ENCODE results near the gene FGF18.

Gene FGF18

GRCh38 chr5:171416160-171417049 lies 3.0 kb upstream of the FGF18 start:
- peaks cover 13% of the 10 kb centered on the region for H3K4me1 ChIP-seq (ENCODE audit: control insufficient read depth, low read depth, low read length)
- no peaks in the 10 kb centered on the region for H3K9me3 ChIP-seq (ENCODE audit: control insufficient read depth, low read depth, low read length)
- H3K27me3 ChIP-seq (ENCODE audit: control insufficient read depth, insufficient read depth, low read length), result peaks cover 23% of the 10 kb centered on the region
- H3K27ac ChIP-seq (ENCODE audit: low read length), result no peak overlapping the region
- no peak overlapping the region for H3K9ac ChIP-seq (ENCODE audit: low read length)
- peaks cover 19% of the 10 kb centered on the region for H3K36me3 ChIP-seq (ENCODE audit: control insufficient read depth, low read depth, low read length)
- no peak overlapping the region for H3K4me3 ChIP-seq (ENCODE audit: low read length)

DNA sequence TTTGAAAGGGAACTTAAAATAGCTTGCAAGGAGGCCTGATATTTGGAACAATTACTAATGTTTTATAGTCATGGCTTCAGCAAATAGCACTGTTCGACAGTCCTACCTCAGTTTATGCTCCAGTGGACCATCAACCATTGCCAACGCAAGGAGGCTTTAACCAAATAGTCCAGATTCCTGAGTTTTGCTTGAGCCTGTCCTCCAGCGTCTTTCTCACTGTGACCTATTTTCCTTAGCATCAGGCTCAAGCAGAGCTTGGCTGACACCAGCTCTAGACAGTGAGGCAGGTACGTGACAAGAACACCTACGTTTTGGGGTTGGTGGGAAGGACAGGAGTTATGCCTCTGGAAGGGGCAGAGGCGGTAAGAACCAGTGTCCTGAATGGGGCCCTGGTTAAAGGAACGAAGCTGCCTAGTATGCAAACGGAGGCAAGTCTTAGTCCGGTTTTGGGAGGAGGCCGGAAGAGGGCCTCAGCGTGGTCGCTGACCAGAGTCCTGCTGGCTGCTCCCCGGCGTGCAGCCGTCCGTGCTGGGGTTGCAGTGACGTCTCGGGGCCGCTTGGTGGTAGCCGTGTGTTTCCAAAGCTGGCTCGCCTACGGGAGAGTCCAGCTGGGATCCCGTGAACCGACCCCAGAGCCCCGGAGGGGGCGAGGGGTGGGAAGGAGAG lies 998 bp upstream of the FGF18 start:
- Histone ChIP-seq H3K36me3 (ENCODE audit: control insufficient read depth, low read depth, low read length) (peaks cover 2% of the 10 kb centered on the region), H3K27me3 (ENCODE audit: control insufficient read depth, insufficient read depth, low read length) (peaks cover 42% of the 10 kb centered on the region), H3K27ac (ENCODE audit: low read length) (no peak overlapping the region), H3K4me1 (ENCODE audit: control insufficient read depth, low read depth, low read length) (peaks cover 18% of the 10 kb centered on the region), H3K9ac (ENCODE audit: low read length) (peak overlapping the region; percentile 42), H3K9me3 (ENCODE audit: control insufficient read depth, low read depth, low read length) (no peaks in the 10 kb centered on the region), H3K4me3 (ENCODE audit: low read length) (peak overlapping the region; percentile 80)

- Histone ChIP-seq H3K27ac (ENCODE audit: low read length) (no peak overlapping the region), H3K4me1 (ENCODE audit: control insufficient read depth, low read depth, low read length) (peaks cover 18% of the 10 kb centered on the region), H3K4me3 (ENCODE audit: low read length) (peak overlapping the region; percentile 80), H3K27me3 (ENCODE audit: control insufficient read depth, insufficient read depth, low read length) (peaks cover 42% of the 10 kb centered on the region), H3K9ac (ENCODE audit: low read length) (no peak overlapping the region), H3K9me3 (ENCODE audit: control insufficient read depth, low read depth, low read length) (no peaks in the 10 kb centered on the region), H3K36me3 (ENCODE audit: control insufficient read depth, low read depth, low read length) (no peaks in the 10 kb centered on the region)
These were observed 412 bp downstream of the FGF18 start for GRCh38 chr5:171419688-171420430.

GRCh38 chr5:171420431-171421241 lies 1.2 kb downstream of the FGF18 start:
- peaks cover 42% of the 10 kb centered on the region for H3K27me3 ChIP-seq (ENCODE audit: control insufficient read depth, insufficient read depth, low read length)
- peak overlapping the region; percentile 21 for H3K9ac ChIP-seq (ENCODE audit: low read length)
- peaks cover 18% of the 10 kb centered on the region for H3K4me1 ChIP-seq (ENCODE audit: control insufficient read depth, low read depth, low read length)
- no peak overlapping the region for H3K27ac ChIP-seq (ENCODE audit: low read length)
- H3K36me3 ChIP-seq (ENCODE audit: control insufficient read depth, low read depth, low read length), result no peaks in the 10 kb centered on the region
- H3K9me3 ChIP-seq (ENCODE audit: control insufficient read depth, low read depth, low read length), result no peaks in the 10 kb centered on the region
- peak overlapping the region; percentile 64 for H3K4me3 ChIP-seq (ENCODE audit: low read length)

DNA sequence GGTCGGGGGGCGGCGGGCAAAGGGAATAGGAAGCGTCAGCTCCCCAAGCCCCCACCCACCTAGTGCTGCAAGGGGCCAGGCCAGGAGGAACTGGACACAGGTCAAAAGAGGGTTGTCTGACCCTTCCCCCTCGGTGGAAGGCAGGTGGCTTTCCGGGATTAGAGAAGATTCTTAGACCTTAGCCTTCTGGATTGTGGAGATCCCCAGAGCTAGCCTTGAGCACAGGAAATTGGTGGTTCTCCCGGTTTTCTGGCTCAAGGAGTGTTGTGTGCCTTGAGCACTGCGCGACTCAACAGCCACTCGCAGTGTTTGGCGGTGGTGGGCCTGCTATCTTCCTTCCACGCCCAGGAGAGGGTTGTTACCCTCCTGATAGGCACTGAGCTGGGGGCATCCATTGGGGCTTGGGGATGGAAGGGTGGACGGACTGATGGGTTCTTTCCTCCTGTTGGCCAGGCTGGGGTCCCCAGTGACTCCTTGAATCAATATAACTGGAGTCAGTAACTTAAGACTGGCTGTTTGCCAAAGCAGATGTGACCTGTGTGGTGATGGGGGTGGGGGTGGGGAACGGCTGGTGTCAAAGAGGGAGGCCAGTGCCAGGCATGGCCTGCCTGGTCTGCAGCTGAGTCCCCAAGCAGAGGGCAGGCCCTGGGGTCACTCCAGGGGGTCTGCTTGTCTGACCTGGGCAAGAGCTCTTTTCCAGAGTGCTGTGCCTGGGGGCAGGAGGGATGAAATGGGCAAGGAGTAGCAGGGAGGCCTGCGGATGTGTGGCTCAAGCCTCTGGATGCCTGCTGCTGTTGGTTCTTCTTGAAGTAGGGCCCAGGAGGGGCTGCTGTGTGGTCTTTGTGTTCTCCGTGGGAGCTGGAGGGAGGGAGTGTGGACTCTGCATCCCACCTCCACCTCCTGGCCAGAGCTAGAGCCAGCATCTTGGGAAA lies 2.1 kb downstream of the FGF18 start:
- Histone ChIP-seq H3K4me1 (ENCODE audit: control insufficient read depth, low read depth, low read length) (peaks cover 18% of the 10 kb centered on the region), H3K27me3 (ENCODE audit: control insufficient read depth, insufficient read depth, low read length) (peaks cover 42% of the 10 kb centered on the region), H3K9ac (ENCODE audit: low read length) (no peak overlapping the region), H3K36me3 (ENCODE audit: control insufficient read depth, low read depth, low read length) (no peaks in the 10 kb centered on the region), H3K27ac (ENCODE audit: low read length) (no peak overlapping the region), H3K9me3 (ENCODE audit: control insufficient read depth, low read depth, low read length) (no peaks in the 10 kb centered on the region), H3K4me3 (ENCODE audit: low read length) (peak overlapping the region; percentile 64)

GRCh38 chr5:171422495-171422894 lies 3.0 kb downstream of the FGF18 start:
- no peak overlapping the region for H3K27ac ChIP-seq (ENCODE audit: low read length)
- H3K27me3 ChIP-seq (ENCODE audit: control insufficient read depth, insufficient read depth, low read length), result peaks cover 42% of the 10 kb centered on the region
- H3K4me3 ChIP-seq (ENCODE audit: low read length), result no peak overlapping the region

DNA sequence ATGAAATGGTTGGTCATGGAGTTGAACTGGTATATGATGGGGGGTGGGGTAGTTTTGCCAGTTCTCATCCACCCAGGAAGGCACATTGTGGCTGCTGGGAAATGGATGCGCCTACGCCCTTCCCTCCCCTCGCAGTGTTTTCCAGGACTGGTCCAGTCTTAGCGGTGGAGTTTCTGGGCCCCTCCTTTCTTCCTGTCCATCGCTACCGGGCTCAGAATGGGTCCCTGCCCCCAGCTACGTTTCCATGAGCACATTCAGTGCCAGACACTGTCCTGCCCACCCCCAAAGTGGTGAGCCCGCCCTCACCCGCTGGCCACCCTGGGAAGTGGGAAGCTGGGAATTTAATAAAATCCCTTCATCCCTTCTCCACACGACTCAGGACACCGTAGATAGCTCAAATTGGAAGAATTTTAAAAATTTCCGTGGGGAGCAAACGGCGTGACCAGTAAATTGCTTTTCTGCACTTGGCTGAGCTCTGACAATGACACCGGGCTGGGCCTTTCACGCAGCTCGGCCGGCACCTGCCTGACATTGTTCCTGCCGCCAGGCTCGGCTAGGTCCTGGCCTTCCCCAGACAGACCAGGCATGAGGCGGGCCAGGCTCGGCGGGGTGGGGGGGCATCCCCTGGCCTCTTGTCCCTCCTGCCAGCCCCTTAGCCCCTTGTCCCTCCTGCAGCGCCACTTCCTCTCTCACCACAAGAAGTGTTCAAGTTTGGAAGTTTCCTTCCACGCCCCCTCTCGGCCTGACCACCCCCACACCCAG lies 3.6 kb downstream of the FGF18 start:
- no peak overlapping the region for H3K9ac ChIP-seq (ENCODE audit: low read length)
- H3K9me3 ChIP-seq (ENCODE audit: control insufficient read depth, low read depth, low read length), result no peaks in the 10 kb centered on the region
- H3K36me3 ChIP-seq (ENCODE audit: control insufficient read depth, low read depth, low read length), result no peaks in the 10 kb centered on the region
- peaks cover 17% of the 10 kb centered on the region for H3K4me1 ChIP-seq (ENCODE audit: control insufficient read depth, low read depth, low read length)
- no peak overlapping the region for H3K27ac ChIP-seq (ENCODE audit: low read length)
- no peak overlapping the region for H3K4me3 ChIP-seq (ENCODE audit: low read length)
- peaks cover 42% of the 10 kb centered on the region for H3K27me3 ChIP-seq (ENCODE audit: control insufficient read depth, insufficient read depth, low read length)

More at GRCh38 chr5:171422495-171422894, 3.0 kb downstream of the FGF18 start:
- peaks cover 18% of the 10 kb centered on the region for H3K4me1 ChIP-seq (ENCODE audit: control insufficient read depth, low read depth, low read length)
- no peak overlapping the region for H3K9ac ChIP-seq (ENCODE audit: low read length)
- no peaks in the 10 kb centered on the region for H3K36me3 ChIP-seq (ENCODE audit: control insufficient read depth, low read depth, low read length)
- no peaks in the 10 kb centered on the region for H3K9me3 ChIP-seq (ENCODE audit: control insufficient read depth, low read depth, low read length)

GRCh38 chr5:171424726-171425125 lies 5.3 kb downstream of the FGF18 start:
- Histone ChIP-seq H3K27ac (ENCODE audit: low read length) (no peak overlapping the region), H3K9ac (ENCODE audit: low read length) (no peak overlapping the region)

GRCh38 chr5:171425596-171426244 lies 6.3 kb downstream of the FGF18 start:
- Histone ChIP-seq H3K27ac (ENCODE audit: low read length) (no peak overlapping the region), H3K4me1 (ENCODE audit: control insufficient read depth, low read depth, low read length) (peaks cover 12% of the 10 kb centered on the region), H3K4me3 (ENCODE audit: low read length) (no peak overlapping the region), H3K9me3 (ENCODE audit: control insufficient read depth, low read depth, low read length) (no peaks in the 10 kb centered on the region), H3K9ac (ENCODE audit: low read length) (no peak overlapping the region), H3K27me3 (ENCODE audit: control insufficient read depth, insufficient read depth, low read length) (peaks cover 26% of the 10 kb centered on the region), H3K36me3 (ENCODE audit: control insufficient read depth, low read depth, low read length) (no peaks in the 10 kb centered on the region)

More at GRCh38 chr5:171424726-171425125, 5.3 kb downstream of the FGF18 start:
- Histone ChIP-seq H3K27me3 (ENCODE audit: control insufficient read depth, insufficient read depth, low read length) (peaks cover 36% of the 10 kb centered on the region), H3K9me3 (ENCODE audit: control insufficient read depth, low read depth, low read length) (no peaks in the 10 kb centered on the region), H3K36me3 (ENCODE audit: control insufficient read depth, low read depth, low read length) (no peaks in the 10 kb centered on the region), H3K4me1 (ENCODE audit: control insufficient read depth, low read depth, low read length) (peaks cover 12% of the 10 kb centered on the region), H3K4me3 (ENCODE audit: low read length) (no peak overlapping the region)

Measured in iPS-18a (cell line).